ENCODE measurements around the gene NOTCH1.

DNA sequence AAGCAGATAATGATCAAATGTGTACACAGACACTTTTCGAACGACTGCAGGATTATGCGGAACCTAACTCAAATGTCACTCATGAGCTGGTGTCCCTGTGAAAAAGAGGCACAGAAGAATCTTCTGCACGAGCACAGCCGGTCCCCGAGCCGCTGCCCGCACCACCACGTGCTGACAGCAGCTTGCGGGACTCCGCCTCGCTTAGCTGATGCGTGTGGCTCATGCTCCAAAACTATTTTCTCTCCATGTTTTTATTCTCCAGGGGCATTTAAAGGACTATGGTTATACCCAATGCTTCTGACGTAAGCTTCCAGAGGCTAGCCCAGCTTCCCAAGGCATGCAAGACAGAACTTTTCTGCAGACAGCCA lies 72.5 kb downstream of the NOTCH1 start:
- TF ChIP-seq, protein P1, sequence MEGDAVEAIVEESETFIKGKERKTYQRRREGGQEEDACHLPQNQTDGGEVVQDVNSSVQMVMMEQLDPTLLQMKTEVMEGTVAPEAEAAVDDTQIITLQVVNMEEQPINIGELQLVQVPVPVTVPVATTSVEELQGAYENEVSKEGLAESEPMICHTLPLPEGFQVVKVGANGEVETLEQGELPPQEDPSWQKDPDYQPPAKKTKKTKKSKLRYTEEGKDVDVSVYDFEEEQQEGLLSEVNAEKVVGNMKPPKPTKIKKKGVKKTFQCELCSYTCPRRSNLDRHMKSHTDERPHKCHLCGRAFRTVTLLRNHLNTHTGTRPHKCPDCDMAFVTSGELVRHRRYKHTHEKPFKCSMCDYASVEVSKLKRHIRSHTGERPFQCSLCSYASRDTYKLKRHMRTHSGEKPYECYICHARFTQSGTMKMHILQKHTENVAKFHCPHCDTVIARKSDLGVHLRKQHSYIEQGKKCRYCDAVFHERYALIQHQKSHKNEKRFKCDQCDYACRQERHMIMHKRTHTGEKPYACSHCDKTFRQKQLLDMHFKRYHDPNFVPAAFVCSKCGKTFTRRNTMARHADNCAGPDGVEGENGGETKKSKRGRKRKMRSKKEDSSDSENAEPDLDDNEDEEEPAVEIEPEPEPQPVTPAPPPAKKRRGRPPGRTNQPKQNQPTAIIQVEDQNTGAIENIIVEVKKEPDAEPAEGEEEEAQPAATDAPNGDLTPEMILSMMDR (IDR thresholded peaks at IDR 0.05; ENCODE audit: insufficient read depth, low read length, poor library complexity, severe bottlenecking), result no peak
- TF ChIP-seq EZH2phosphoT487 (conservative IDR thresholded peaks at IDR 0.05; ENCODE audit: low read length), result no peak
